ENCODE results near the gene DBX1. TPM values are rescaled to one million over a fixed set of nuclear protein-coding genes. Genes with fewer than 3 reads are reported as not detected.

Gene DBX1
- total and polyA plus RNA-seq, 4 experiments from 2014 or later = not detected

DNA sequence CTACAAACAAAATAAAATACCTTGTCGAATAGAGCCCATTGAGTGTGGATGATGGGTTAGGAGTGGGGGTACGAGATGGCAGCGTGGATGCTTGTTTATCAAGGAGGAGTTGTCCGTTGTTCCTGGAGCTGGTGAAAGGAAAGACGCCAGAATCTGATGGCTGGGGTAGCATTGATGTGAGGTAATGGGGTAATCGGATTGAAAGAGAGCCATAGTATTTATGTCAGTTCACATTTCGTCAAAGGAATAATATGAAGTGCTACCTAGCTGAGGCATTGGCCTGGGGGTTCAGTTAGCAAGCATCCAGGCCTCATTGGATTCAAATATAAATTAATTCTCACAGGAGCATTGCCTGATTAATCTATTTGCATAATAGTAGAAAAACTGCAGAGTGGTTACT is 16.9 kb upstream of the DBX1 start:
- intact Hi-C loops (cut with micrococcal nuclease) = no loop called here
- Mint-ChIP-seq H3K9me3 (peaks cover 0 to 7% (median 5%) of the 10 kb centered on the region in 8 donors), H3K4me3 (no peak overlapping the region), H3K36me3 (no peaks in the 10 kb centered on the region), H3K4me1 (no peaks in the 10 kb centered on the region), H3K27me3 (peaks cover 26 to 28% of the 10 kb centered on the region in 2 donors), H3K27ac (no peak overlapping the region)
- Histone ChIP-seq H3K36me3 (ENCODE audit: insufficient read depth, low read length) (no peaks in the 10 kb centered on the region), H3K27me3 (ENCODE audit: insufficient read depth, low read length) (no peaks in the 10 kb centered on the region), H3K27ac (ENCODE audit: low read depth, low read length) (no peak overlapping the region), H3K4me3 (ENCODE audit: low read length in 2 of 2) (no peak overlapping the region), H3K4me1 (ENCODE audit: insufficient read depth, low read length) (no peaks in the 10 kb centered on the region), H3K9me3 (ENCODE audit: control insufficient read depth in 1 of 2, low read length in 2 of 2) (no peaks in the 10 kb centered on the region)
- no peak for DNase-seq
- POLR2A ChIA-PET (ENCODE audit: partially characterized antibody) = no interaction called here
- CTCF ChIA-PET (ENCODE audit: partially characterized antibody) = no interaction called here

DNA sequence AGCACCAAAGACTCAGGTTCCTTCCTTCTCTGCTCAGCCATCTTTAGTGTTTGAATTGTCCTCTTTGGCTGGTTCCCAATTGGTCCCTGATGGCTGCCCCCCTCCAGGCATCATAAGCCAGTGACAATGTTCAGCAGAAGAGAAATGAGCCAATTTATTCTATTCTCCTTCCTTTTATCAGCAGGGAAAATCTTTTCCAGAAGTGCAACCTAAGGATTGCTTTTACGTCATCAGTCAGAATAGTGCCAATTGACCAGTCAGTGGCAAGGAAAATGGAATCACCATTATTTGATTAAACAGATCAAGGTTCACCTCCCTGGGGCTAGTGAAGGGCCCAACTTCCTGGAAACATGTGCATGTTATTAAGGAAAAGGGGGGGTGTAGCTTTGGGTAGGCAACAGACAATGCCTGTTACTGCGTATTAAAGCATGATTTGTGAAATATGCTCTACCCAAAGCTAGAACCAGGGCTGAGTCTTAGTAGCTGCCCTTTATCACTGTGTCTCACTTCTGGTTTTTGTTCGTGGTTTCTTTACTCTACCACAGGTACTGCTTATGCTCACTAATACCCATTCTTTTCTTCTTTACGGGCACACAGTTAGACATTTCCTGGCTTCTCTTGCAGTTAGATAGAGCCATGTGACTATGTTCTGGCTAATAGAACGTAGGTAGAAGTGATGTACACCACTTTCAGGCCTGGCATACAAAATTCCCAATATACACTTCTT is 12.6 kb upstream of the DBX1 start:
- Histone ChIP-seq H3K4me1 (ENCODE audit: insufficient read depth, low read length) (no peaks in the 10 kb centered on the region), H3K36me3 (ENCODE audit: insufficient read depth, low read length) (no peaks in the 10 kb centered on the region), H3K27me3 (ENCODE audit: insufficient read depth, low read length) (no peaks in the 10 kb centered on the region), H3K27ac (ENCODE audit: low read depth, low read length) (no peak overlapping the region), H3K4me3 (ENCODE audit: low read length in 2 of 2) (no peak overlapping the region), H3K9me3 (ENCODE audit: control insufficient read depth in 1 of 2, low read length in 2 of 2) (no peaks in the 10 kb centered on the region)
- POLR2A ChIA-PET (ENCODE audit: partially characterized antibody) = no interaction called here
- no peak for DNase-seq
- no peak overlapping the region for H3K27ac Mint-ChIP-seq
- H3K36me3 Mint-ChIP-seq = no peaks in the 10 kb centered on the region
- H3K27me3 Mint-ChIP-seq = peaks cover 22 to 29% of the 10 kb centered on the region in 2 donors
- no peak overlapping the region for H3K4me3 Mint-ChIP-seq
- peaks cover 0 to 18% (median 10%) of the 10 kb centered on the region in 8 donors for H3K9me3 Mint-ChIP-seq
- no peaks in the 10 kb centered on the region for H3K4me1 Mint-ChIP-seq
- CTCF ChIA-PET (ENCODE audit: partially characterized antibody) = no interaction called here
- intact Hi-C loops (cut with micrococcal nuclease) = no loop called here

GRCh38 chr11:20163783-20164481 is 3.7 kb upstream of the DBX1 start:
- H3K27ac ChIP-seq (ENCODE audit: low read depth, low read length) = no peak overlapping the region
- intact Hi-C loops (cut with micrococcal nuclease) = no loop called here
- peaks cover 67 to 76% of the 10 kb centered on the region in 2 donors for H3K27me3 Mint-ChIP-seq
- no peak for DNase-seq
- peaks cover 8% of the 10 kb centered on the region for H3K4me1 ChIP-seq (ENCODE audit: insufficient read depth, low read length)
- no peaks in the 10 kb centered on the region for H3K9me3 ChIP-seq (ENCODE audit: control insufficient read depth in 1 of 2, low read length in 2 of 2)
- H3K27ac Mint-ChIP-seq = peak overlapping the region in 2 of 7 donors; percentile 22 to 63
- peak overlapping the region in 7 of 8 donors; percentile 72 to 88 (median 79) for H3K4me3 Mint-ChIP-seq
- no peak overlapping the region for H3K4me3 ChIP-seq (ENCODE audit: low read length in 2 of 2)
- H3K36me3 Mint-ChIP-seq = peaks cover 0 to 1% of the 10 kb centered on the region in 2 donors
- no peaks in the 10 kb centered on the region for H3K36me3 ChIP-seq (ENCODE audit: insufficient read depth, low read length)
- ChIA-PET CTCF (ENCODE audit: partially characterized antibody) (interaction anchor here (1.3 kb wide), 2 partner anchors 29 to 31 kb away, joined by 3 read pairs; no protein-coding TSS in a partner anchor), POLR2A (ENCODE audit: partially characterized antibody) (interaction anchor here (0.7 kb wide), 1 partner anchor 95 kb away, joined by 3 read pairs; no protein-coding TSS in a partner anchor)
- H3K27me3 ChIP-seq (ENCODE audit: insufficient read depth, low read length) = peaks cover 71% of the 10 kb centered on the region
- H3K9me3 Mint-ChIP-seq = peaks cover 0 to 39% (median 19%) of the 10 kb centered on the region in 8 donors
- peaks cover 17 to 39% (median 22%) of the 10 kb centered on the region in 4 donors for H3K4me1 Mint-ChIP-seq

DNA sequence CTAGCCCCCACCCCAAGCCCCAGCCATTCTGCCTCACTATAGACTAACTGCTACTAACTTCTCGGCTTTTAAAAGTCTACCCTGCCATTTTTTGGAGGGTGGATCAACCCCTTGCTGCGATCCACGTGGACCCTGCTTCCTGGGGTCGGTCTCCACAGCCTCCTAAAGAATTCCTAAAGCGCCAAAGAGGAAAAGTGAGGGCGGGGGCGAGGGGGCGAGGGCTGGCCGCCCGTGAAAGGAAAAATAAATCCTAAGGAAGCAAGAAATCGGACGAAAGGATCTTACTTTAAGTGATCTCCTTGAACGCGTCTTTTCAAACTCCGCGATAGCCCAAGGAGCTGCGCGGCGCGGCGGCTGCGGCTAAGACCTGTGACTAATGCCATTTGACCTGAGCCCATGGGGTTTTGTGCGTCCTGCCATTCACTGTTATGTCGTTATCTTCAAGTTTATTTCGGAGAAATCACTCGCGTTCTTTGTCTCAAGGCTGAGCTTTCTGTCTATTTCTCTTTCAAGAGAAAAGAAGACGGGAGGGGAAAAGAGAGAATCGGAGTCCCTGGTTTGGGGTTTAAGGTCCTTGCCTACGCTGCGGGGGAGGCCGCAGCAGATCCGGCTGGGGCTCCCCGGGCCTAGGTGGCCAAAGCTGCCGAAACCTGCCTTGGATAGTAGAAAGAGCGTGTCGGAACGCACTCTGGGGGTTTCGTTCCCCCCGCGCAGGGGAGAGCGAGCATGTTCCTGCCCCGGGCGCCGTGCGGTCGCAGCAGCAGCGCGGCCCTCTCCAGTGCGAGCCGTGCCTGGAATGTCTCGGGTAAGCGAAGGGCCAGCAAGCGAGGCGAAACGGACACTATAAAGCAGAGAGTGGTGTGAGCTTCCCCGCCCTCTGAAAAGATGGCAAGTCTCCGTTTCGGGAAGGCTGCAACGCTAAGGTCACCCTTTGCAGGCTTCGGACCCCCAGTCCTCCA is 2.8 kb upstream of the DBX1 start:
- Histone ChIP-seq H3K4me1 (ENCODE audit: insufficient read depth, low read length) (peaks cover 8% of the 10 kb centered on the region), H3K27ac (ENCODE audit: low read depth, low read length) (no peak overlapping the region), H3K36me3 (ENCODE audit: insufficient read depth, low read length) (no peaks in the 10 kb centered on the region), H3K4me3 (ENCODE audit: low read length in 2 of 2) (peak overlapping the region in 1 of 2 donors; percentile 38), H3K27me3 (ENCODE audit: insufficient read depth, low read length) (peaks cover 79% of the 10 kb centered on the region), H3K9me3 (ENCODE audit: control insufficient read depth in 1 of 2, low read length in 2 of 2) (no peaks in the 10 kb centered on the region)
- H3K4me1 Mint-ChIP-seq = peaks cover 17 to 47% (median 23%) of the 10 kb centered on the region in 4 donors
- H3K36me3 Mint-ChIP-seq = peaks cover 0 to 1% of the 10 kb centered on the region in 2 donors
- CTCF ChIA-PET (ENCODE audit: partially characterized antibody) = interaction anchor here (1.3 to 1.5 kb wide), 3 partner anchors 28 to 193 kb away, joined by 3 read pairs; no protein-coding TSS in a partner anchor
- H3K9me3 Mint-ChIP-seq = peaks cover 0 to 45% (median 26%) of the 10 kb centered on the region in 8 donors
- POLR2A ChIA-PET (ENCODE audit: partially characterized antibody) = no interaction called here
- intact Hi-C loops (cut with micrococcal nuclease) = no loop called here
- peak overlapping the region; percentile 71 to 88 (median 77) for H3K4me3 Mint-ChIP-seq
- peak in 2 of 5 donors; percentile 12 to 27 for DNase-seq
- peaks cover 75 to 78% of the 10 kb centered on the region in 2 donors for H3K27me3 Mint-ChIP-seq
- H3K27ac Mint-ChIP-seq = peak overlapping the region in 6 of 7 donors; percentile 18 to 86 (median 44)

DNA sequence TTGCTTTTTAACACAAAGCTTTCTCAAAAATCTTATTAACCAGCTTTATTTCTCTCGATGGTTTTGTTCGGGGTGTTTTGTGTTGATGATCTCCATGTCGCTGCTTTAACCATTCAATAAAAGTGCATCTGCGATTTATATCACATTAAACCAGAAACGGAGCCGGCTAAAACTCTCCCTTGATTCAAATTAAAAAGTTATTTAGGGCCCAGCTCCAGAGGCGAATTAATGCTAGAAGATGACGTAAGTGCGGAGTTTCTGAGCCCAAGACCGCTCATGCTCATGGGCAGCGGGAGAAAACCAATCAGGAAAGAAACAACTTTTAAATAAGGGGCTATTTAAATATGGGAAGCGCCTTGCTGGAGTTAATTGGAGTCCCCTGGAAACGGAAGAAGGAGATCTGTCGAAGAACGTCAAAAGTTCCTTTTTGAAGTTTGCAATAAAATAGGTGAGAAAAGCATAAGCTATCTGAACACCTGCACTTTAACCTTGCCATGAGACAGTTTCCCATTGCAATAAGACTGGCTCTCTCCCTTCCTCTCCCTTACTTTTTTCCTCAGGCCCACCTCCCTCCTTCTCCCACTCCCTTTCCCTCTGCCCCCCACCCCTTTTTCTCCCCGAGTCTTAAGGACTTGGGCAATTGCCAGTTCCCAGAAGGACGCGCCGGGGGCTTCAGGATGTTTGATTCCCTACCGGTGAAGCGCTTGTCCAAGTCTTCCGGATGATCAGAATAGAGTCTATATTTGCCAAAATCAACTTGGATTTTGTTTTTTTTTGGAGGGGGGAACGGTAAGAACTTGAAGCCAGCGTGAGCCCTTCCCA is 1.9 kb upstream of the DBX1 start:
- Histone ChIP-seq H3K27ac (ENCODE audit: low read depth, low read length) (no peak overlapping the region), H3K9me3 (ENCODE audit: control insufficient read depth in 1 of 2, low read length in 2 of 2) (no peaks in the 10 kb centered on the region), H3K4me1 (ENCODE audit: insufficient read depth, low read length) (peaks cover 16% of the 10 kb centered on the region), H3K36me3 (ENCODE audit: insufficient read depth, low read length) (no peaks in the 10 kb centered on the region), H3K4me3 (ENCODE audit: low read length in 2 of 2) (no peak overlapping the region), H3K27me3 (ENCODE audit: insufficient read depth, low read length) (peaks cover 77% of the 10 kb centered on the region)
- ChIA-PET POLR2A (ENCODE audit: partially characterized antibody) (no interaction called here), CTCF (ENCODE audit: partially characterized antibody) (interaction anchor here (1.5 kb wide), 1 partner anchor 194 kb away, joined by 3 read pairs; no protein-coding TSS in a partner anchor)
- peaks cover 0 to 45% (median 26%) of the 10 kb centered on the region in 8 donors for H3K9me3 Mint-ChIP-seq
- intact Hi-C loops (cut with micrococcal nuclease) = no loop called here
- peak in 2 of 5 donors; percentile 3 to 5 for DNase-seq
- peaks cover 70 to 76% of the 10 kb centered on the region in 2 donors for H3K27me3 Mint-ChIP-seq
- peak overlapping the region in 4 of 7 donors; percentile 15 to 86 (median 85) for H3K27ac Mint-ChIP-seq
- H3K4me1 Mint-ChIP-seq = peaks cover 22 to 57% (median 30%) of the 10 kb centered on the region in 4 donors
- H3K36me3 Mint-ChIP-seq = peaks cover 0 to 1% of the 10 kb centered on the region in 2 donors
- H3K4me3 Mint-ChIP-seq = peak overlapping the region in 6 of 8 donors; percentile 2 to 66 (median 50)

DNA sequence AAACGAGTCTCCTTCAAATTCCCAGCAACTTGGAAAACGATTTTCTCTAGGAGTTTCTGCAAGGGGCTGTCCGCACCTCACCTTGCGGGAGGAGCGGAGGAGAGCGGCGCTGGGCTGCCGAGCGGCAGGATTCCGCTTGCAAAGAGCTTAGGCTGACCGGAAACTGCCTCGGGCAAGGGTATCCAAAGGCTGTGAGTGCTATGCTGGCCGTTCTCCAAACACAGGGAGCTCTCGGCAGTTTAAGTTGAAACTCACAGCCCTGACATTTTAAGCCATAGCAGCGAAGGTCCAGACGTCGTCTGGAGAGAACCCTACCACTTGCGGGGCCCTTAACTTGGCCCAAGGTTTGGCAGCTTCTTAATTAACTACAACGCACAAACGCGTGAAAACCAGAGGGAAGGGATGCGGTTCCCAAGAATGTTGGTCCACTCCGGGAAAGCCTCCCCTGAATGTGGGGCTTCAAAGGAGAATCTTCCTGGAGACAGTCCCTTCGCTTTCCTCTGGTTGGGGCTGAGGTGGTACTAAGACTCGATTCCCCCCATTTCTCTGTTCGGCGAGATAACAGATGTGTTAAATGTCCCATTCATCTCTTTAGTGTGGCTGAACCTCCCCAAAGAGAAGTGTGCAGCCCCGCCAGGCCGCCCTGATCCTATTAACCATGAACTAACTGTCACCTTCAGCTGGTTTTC is 1.1 kb upstream of the DBX1 start:
- POLR2A ChIA-PET (ENCODE audit: partially characterized antibody) = no interaction called here
- Histone ChIP-seq H3K4me1 (ENCODE audit: insufficient read depth, low read length) (peaks cover 24% of the 10 kb centered on the region), H3K4me3 (ENCODE audit: low read length in 2 of 2) (no peak overlapping the region), H3K36me3 (ENCODE audit: insufficient read depth, low read length) (no peaks in the 10 kb centered on the region), H3K27ac (ENCODE audit: low read depth, low read length) (no peak overlapping the region), H3K27me3 (ENCODE audit: insufficient read depth, low read length) (peaks cover 69% of the 10 kb centered on the region), H3K9me3 (ENCODE audit: control insufficient read depth in 1 of 2, low read length in 2 of 2) (no peaks in the 10 kb centered on the region)
- intact Hi-C loops (cut with micrococcal nuclease) = no loop called here
- DNase-seq = peak in 2 of 5 donors; percentile 2 to 13
- Mint-ChIP-seq H3K4me1 (peaks cover 22 to 59% (median 31%) of the 10 kb centered on the region in 4 donors), H3K9me3 (peaks cover 0 to 45% (median 26%) of the 10 kb centered on the region in 8 donors), H3K4me3 (peak overlapping the region in 4 of 8 donors; percentile 2 to 65 (median 42)), H3K36me3 (peaks cover 0 to 1% of the 10 kb centered on the region in 2 donors), H3K27me3 (peaks cover 64 to 68% of the 10 kb centered on the region in 2 donors), H3K27ac (peak overlapping the region in 3 of 7 donors; percentile 84 to 95 (median 86))
- CTCF ChIA-PET (ENCODE audit: partially characterized antibody) = interaction anchor here (1.5 kb wide), 1 partner anchor 195 kb away, joined by 3 read pairs; no protein-coding TSS in a partner anchor

Data from CD4-positive, alpha-beta memory T cell (primary cell).